SK-N-DZ (cell line): ENCODE results near the gene SLCO4A1. TPM values are rescaled to one million over a fixed set of nuclear protein-coding genes. Genes with fewer than 3 reads are reported as not detected.

Experiments
- DNase-seq: peaks from one replicate; pipeline ENCODE4 v3.0.0-alpha.2; 2015; ENCODE audit warnings: low spot score
- polyA plus RNA-seq, 2 experiments: library from polyadenylated mRNA; depleted of rRNA; stranded (reverse); fragments of >200 nt; gene quantifications; 2 replicates each; pipeline ENCODE4 v1.2.3, GENCODE V29; 2014

The SLCO4A1 gene, protein sequence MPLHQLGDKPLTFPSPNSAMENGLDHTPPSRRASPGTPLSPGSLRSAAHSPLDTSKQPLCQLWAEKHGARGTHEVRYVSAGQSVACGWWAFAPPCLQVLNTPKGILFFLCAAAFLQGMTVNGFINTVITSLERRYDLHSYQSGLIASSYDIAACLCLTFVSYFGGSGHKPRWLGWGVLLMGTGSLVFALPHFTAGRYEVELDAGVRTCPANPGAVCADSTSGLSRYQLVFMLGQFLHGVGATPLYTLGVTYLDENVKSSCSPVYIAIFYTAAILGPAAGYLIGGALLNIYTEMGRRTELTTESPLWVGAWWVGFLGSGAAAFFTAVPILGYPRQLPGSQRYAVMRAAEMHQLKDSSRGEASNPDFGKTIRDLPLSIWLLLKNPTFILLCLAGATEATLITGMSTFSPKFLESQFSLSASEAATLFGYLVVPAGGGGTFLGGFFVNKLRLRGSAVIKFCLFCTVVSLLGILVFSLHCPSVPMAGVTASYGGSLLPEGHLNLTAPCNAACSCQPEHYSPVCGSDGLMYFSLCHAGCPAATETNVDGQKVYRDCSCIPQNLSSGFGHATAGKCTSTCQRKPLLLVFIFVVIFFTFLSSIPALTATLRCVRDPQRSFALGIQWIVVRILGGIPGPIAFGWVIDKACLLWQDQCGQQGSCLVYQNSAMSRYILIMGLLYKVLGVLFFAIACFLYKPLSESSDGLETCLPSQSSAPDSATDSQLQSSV
- 12.0 and 18.7 TPM in 2 replicates for polyA plus RNA-seq (2014; cell fraction: cytosol; rRNA removed)
- polyA plus RNA-seq (2014; cell fraction: nucleus; rRNA removed), result 32.1 and 36.3 TPM in 2 replicates

DNA sequence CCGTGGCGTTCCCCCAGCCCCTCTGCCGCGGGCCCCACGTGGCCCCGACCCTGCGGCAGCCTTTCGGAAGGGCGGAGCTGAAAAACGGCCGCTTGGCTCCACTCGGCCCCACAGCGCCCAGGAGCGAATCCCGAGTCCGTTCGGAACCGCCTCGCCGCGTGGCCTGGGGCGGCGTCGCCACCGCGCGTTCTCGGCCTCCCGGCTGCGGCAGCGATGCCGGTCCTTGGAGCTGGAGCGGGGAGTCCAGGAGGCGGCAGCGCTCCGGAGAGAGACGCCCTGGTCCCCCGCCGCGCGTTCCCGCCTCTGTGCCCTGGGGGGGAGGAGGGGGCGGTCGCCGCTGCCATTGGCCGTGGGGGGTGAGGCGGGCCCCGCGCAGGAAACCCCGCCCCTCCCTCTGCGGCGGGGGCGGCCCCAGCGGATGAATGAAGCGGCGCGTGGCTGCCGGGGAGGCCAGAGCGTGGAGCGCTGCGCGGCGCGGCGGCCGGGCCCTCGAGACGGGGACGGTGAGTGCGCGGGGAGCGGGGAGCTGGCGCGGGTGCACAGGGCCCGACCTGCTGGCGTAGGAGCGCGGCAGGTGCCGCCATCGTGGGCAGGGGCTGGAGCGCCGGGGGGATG is at the start of gene SLCO4A1:
TSS of gene SLCO4A1 (plus strand) at position 453 of the 615 bp plus-strand sequence. CDS start 13,952 bp downstream, outside the sequence.
- peak; percentile 83 for DNase-seq

DNA sequence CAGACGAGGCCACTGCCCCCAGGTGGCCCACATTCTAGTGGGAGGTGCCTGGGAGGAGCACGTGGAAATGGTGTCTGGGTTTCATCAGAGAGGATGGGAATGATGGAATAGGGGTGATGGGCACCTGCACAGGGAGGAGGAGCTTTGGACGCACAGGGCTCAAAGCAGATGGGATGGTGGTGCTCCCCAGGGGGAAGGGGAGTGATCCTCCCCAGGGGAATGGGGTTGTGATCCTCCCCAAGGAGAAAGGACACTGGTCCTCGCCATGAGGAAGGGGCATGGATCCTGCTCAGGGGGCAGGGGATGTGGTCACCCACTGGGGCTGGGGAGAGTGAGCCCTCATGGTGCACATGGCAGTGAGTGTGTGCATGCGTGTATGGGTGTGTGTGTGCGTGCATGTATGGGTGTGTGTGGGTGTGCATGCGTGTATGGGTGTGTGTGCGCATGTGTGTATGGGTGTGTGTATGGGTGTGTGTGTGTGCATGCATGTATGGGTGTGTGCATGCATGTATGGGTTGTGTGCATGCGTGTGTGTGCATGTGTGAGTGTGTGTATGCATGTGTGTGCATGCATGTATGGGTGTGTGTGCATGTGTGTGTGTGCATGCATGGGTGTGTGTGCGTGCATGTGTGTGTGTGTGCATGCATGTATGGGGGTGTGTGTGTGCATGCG is 49.7 kb upstream of the SLCO4A1 start:
- peak; percentile 37 for DNase-seq

DNA sequence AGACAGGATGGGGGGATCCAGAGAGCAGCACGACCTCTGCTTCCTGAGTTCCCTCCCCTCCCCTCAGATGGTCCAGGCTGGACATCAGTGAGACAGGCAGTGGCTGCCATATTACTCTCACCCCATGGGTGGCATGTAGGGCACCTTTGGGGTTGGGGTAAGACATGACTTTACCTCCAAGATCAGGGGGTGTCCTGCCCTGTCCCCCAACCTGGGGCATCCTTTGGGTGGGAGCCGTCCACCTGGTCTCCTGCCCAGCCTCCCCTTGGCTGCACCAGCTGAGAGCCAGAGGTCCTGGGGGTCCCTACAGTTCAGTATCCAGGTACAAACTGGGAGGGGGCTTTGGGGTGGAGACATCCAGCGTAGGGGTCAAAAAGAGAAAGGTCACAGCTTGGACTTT is 48.7 kb upstream of the SLCO4A1 start:
- DNase-seq, result no peak

DNA sequence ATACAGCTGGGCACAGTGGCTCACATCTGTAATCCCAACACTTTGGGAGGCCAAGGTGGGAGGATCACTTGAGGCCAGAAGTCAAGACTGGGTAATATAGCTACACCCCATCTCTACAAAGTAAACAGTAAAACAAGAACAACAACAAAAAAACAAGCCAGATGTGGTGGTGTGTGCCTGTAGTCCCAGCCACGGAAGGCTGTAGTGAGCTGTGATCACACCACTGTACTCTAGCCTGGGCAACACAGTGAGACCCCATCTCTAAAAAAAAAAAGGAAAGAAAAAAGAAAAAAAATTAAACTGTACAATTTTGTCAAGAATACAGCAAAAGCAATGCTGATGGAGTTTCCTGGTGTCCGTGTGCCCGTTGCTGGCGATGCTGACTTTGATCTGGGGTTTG is 47.2 kb upstream of the SLCO4A1 start:
- no peak for DNase-seq

DNA sequence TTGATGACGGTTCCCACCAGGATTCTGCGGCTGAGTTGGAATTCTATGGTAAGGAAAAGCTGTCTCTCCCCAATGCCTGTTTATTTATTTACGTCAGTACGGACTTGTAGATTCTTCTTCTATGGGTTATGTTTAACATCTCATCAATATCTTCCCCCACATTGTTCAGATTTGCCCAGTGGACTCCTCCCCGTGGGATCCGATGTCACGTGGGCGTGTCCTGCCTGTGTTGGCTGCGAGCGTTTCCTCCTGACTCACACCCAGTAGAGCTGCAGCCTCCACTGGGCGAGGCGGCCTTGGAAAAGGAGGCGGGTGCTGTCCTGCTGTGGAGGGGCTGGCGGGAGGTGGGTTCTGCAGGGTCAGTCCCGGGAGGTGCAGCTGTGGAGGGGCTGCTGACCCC is 46.8 kb upstream of the SLCO4A1 start:
- no peak for DNase-seq

DNA sequence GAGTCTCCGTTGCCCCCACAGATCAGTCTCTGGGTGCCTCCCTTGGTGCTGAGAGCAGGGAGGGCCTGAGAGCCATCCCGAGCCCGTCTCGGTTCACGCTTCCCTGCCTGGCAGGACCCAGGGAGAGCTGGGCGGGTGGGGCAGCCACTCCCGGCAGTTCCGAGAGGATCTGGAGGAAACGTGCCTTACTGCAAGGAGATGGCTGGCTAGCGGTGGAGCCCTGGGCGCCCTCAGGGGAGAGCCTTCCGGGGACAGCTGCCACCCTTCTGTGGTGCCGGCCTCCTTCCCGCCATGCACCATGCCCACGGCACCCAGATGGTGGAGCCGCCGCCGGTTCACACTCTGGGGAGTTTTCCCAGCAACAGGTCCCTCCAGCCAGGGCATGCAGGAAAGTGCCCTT is 45.8 kb upstream of the SLCO4A1 start:
- no peak for DNase-seq

GRCh38 chr20:62596921-62597320 is 45.4 kb upstream of the SLCO4A1 start:
- DNase-seq, result no peak

GRCh38 chr20:62597416-62598115 is 44.7 kb upstream of the SLCO4A1 start:
- no peak for DNase-seq

- DNase-seq, result no peak
Measured at GRCh38 chr20:62598761-62599194, 43.5 kb upstream of the SLCO4A1 start.

- DNase-seq, result no peak
Measured at GRCh38 chr20:62599216-62600110, 42.8 kb upstream of the SLCO4A1 start.

- DNase-seq, result no peak
Measured at GRCh38 chr20:62601172-62601571, 41.1 kb upstream of the SLCO4A1 start.

DNA sequence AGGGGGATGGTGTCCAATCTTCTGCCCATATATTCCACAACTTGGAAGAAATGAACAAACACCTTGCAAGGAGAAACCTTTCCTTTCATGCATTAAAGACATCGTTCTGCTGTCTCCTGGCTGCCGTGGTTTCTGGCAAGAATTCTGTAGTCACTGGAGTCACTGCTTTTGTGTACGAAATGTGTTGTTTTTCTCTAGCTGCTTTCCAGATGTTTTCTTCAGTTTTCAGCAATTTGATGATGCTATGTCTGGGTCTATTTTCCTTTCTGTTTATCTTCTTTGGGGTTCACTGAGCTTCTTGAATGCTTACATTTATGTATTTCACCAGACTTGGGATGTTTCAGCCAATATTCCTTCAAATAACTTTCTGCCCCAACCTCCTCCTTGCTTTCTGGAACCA is 40.6 kb upstream of the SLCO4A1 start:
- no peak for DNase-seq

GRCh38 chr20:62602550-62602949 is 39.8 kb upstream of the SLCO4A1 start:
- DNase-seq, result no peak

- DNase-seq, result no peak
Measured at GRCh38 chr20:62603021-62603906, 39.0 kb upstream of the SLCO4A1 start.

- DNase-seq, result no peak
Measured at GRCh38 chr20:62603907-62604785, 38.2 kb upstream of the SLCO4A1 start.

DNA sequence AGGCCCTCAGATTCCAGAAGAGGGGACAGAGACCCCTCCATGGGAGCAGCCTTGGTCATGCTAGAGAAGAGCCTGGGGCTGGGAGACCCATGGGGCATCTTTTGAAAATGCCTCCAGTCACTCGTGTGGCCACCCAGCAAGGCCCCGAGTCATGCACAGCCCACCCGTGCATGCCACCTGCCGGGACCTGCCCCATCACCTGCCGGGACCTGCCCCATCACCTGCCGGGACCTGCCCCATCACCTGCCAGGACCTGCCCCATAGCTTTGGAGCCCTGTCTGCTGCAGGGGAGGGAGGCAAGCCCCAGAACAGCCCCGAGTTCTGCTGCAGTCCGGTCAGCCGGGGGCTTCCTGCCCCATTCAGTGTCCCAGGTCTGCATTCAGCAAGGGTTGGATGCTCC is 37.5 kb upstream of the SLCO4A1 start:
- no peak for DNase-seq

DNA sequence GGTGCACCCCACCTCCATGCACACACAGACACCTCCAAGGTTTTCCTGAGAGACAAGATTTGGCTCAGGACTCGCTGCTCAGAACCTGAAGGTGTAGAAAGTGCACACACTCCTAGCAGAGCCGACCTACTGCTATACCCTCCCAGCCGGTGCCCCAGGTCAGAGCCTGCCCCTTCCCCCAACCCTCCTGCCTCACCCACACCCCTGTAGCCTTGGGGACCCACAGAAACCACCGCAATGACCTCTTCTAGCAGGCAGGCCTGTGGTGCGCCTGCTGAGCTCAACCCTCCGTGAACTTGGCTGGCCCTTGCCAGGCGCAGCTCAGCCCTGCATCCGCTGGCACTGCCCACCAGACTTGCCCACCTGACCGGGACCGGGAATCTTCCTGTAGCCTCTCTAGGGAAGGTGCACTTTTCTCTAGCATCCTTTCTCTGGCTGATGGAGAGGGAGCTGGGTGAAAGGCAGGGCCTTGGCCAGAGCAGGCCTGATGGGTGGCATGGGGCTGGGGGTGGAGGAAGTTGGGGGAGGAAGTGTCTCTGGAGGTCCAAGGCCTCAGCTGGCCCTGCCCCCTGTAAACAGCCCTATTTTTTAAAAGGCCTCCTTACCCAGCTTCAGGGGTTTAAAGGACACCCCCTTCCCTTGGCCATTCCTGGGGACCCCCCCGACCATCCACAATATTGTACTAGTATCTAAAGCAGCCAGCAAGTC is 36.9 kb upstream of the SLCO4A1 start:
- DNase-seq, result no peak
